Hepatocyte (in vitro differentiated cells): ENCODE measurements around the gene HORMAD2.

Source experiments
- CTCF ChIP-seq: fragments of 200-600 bp; sonication (generic); IDR thresholded peaks from 2 replicates; pipeline ENCODE4 v1.5.1; 2016; ENCODE audit warnings: antibody characterized with exemption, mild to moderate bottlenecking; ENCODE audit not compliant: poor library complexity
- EZH2phosphoT487 ChIP-seq: fragments of 200-600 bp; sonication (generic); IDR thresholded peaks from one replicate; pipeline ENCODE4 v1.6.1; 2018; ENCODE audit warnings: antibody characterized with exemption, mild to moderate bottlenecking, low read depth, moderate library complexity; ENCODE audit not compliant: unreplicated experiment, severe bottlenecking

- TF ChIP-seq CTCF, result no peak
- no peak for TF ChIP-seq EZH2phosphoT487
Measured at GRCh38 chr22:30105483-30105882, 25.2 kb downstream of the HORMAD2 start.
